Measurements from ENCODE around the gene PFDN4.
A peak's percentile ranks its signal among the peaks of the same experiment; 100 is the strongest.

The PFDN4 gene, protein sequence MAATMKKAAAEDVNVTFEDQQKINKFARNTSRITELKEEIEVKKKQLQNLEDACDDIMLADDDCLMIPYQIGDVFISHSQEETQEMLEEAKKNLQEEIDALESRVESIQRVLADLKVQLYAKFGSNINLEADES

DNA sequence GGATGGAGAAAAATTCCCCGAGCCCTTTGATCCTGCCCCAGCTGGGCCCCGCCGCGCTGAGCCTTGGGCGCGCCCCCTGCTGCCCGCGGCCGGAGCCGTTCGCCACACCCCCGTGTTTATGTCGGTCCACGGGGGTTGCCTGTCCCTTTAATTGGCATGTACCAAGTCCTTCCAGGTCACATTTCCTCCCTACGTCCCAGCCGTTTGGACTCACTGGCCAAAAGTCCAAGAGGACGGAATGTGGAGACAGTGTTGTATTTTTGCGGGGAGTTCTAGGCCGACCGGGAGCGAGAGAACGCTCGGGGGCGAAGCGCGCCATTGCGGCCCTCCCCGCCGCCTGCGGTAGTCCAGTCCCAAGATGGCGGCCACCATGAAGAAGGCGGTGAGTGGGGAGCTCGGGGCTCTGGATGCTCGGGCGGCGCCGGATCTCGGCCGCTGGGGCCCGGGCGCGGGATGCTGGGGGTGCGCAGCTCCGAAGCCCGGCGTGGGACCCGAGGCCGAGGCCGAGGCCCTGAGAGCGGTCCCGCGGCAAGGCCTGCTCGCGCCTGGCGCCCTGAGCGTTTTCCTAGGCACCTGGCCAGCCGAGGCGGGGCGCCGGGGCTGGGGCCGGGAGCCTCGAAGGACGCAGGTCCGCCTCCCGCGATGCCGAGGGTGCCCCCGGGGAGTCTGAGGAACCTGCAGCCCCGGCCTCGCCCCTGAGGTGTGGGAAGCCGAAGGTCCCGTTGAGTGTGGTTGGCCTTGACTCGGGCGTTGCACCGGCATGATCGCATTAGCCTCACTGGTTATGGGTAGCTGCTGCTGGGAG is at the start of gene PFDN4:
Gene PFDN4 (plus strand): TSS at position 345 of the 805 bp plus-strand sequence. CDS start 14 bp downstream, at position 359.
- DNase-seq (ENCODE audit: low read depth): peak; percentile 79

DNA sequence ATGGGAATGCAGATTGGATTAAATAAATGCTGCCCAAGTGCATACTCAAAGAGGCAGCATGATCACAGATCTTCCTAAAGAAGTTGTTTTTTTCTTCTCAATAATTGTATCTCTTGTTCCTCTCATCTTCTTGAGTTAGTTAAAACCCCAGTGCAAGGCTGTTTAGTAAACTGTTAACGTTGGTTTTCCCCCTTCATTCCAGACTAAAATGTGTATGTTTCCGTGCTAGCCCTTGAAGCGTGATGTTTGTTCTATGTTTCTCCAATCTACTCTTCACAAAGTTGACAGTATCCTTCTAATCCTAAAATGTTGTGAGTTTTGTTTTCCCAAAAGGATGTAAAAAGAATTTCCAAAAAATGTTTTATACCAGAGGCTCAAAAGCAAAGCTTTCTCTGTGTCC is 49.7 kb upstream of the PFDN4 start:
- DNase-seq (ENCODE audit: low read depth): no peak

DNA sequence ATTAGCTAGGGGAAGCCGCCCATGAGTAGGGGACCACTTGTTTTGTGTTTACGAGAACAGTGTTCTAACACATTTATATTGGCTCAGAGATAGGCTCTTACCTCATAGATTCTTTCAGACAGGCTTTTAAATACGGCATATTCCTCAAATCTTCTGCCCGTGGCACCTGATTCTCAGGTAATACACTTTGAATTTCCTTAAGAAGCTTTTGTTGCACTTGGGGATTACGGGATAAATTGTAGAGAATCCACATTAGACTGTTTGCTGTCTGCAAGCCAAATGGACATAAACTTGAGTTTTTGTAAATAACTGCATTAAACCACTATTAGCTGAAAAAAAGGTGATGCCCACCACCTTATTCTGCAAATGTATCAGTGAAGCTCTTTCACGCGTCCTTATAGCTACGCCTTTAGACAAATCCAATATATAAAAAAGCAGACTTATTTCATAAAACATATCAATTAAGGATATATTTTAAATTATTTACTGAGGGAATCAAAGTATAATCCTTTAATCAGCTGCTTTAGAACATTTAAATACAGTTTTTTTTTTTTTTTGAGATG is 49.0 kb upstream of the PFDN4 start:
- DNase-seq (ENCODE audit: low read depth): no peak

DNA sequence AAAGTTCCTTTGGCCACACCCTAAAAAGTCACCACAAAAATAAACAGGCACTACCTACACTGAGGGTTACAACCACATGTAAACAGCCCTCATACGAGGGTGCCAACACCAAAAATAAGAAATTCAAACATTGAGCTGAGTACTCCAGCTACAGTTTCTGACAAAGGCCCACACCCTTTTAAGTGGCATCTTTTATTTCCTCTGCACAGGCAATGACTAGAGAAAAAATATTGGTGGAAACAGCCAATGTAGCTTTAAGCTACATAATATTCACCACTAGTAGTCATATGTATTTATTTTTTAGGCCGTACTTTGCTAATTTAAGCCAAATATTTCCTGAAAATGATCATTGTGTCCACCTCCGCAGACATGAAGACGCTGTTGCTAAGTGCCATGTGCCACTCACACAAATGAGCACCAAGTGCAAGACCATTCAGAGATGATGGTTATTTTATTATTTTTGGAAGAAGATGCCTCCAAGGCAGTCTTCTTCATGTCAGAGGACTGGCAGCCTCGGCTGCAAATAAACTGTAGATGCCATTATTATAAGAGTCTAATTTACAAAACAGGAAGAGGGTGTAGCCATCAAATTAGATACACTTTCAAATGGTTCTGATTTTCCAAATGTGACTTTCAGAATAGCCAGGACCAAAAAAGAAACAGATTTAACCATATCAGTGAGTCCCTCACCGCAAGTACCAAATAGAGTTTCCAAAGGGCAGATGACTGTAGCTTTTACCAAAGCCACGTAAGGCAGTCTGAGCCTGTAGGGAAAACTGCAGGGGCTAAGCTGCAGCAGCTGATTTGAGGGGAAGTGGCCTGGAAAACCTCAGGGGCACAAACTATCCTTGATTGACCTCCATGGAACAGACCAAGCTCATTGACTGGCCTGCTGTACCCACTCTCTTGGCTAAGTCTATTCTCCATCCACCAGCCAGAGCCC is 47.6 kb upstream of the PFDN4 start:
- DNase-seq (ENCODE audit: low read depth): no peak

DNA sequence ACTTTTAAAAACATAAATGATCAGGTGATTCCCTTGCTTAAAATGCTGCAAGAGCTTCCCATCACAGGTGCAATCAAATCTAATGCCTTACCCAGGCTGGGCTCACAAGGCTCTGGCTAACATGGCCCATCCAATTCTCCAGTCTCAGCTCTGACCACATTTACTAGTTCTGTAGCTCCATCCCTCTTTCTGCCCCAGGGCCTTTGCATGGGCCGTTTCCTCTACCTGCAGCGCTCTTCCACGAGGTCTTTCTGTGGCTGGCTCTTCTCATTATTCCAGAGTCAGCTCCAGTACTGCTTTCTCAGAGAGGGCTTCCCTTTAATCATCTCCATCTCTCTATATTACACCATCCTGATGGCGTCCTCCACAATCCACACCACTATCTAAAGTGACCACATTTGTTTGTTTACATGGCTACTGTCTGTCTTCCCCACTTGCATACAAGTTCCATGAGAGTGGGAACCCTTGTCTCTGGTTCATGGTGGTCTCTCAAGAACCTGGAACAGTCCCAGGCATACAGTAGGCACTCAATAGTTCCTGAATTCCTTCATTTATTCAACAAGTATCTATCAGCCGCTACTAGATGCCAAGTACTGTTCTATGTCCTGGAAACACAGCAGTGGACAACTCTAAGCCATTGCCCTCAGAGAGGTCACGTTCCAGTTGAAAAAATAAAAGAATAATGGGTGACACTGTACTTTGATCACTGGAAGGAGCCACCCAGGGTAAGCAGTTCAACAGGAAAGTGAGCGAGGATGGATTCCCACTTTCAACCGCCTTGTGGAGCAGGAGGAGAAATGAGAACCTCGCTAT is 46.7 kb upstream of the PFDN4 start:
- no peak for DNase-seq (ENCODE audit: low read depth)

DNA sequence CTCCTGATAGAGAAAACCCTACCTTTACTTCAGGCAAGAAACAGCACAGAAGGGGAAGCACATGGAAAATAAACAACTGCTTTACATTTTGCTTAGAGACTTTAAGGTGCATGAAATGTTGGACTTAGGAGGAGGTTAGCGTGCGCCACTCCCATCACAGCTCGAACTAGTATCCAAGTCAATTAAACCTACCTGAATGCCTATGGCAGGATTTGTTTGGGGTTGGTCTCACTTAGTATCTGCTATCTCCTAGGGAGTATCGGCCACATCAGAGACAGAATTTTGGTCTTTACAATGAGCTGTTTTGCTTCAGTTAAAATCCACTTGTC is 46.1 kb upstream of the PFDN4 start:
- no peak for DNase-seq (ENCODE audit: low read depth)

DNA sequence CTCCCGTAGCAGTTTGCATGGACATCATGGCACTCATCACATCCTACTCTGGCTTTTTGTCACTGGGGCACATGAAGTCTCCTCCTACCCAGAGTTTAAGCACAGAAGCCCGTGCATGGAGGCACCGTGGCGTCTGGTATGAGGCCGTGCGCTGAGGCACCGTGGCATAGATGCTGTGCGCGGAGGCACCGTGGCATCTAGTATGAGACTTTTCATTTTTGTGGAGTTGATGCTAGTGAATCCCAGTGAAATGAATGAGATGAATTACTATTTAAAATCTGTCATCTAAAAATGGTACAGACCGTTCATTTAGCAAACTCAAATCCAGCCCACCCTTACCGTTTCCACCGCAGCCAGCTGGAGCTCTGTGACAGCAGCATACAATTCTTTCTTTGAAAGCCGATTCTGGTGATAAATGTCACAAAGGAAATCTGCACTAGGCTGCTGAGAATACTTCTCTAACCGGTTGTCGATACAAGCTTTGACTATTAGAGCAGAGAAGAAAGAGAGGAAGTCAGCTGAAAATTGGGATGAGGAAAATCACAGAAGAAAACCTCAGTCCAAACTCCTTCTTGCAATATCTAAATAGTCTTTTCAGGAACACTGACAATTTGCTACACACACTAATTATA is 45.4 kb upstream of the PFDN4 start:
- no peak for DNase-seq (ENCODE audit: low read depth)

DNA sequence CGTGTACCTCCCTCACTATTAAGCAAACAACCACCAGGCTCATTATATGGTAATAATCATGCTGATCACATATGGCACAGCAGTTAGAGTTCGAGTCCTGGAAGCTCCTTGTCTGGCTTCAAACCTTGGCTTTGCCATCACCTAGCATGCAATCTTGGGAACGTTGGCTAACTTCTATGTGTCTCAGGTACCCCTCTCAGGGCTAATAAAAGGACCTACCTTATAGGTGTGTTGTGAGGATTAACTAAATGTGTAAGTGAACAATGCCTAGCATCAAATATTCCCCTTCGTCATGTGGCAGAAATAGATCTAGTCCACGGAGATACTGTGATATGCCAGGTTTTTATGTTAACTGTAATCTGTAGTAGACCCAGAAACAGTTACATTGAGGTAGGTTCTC is 44.5 kb upstream of the PFDN4 start:
- DNase-seq (ENCODE audit: low read depth): no peak

DNA sequence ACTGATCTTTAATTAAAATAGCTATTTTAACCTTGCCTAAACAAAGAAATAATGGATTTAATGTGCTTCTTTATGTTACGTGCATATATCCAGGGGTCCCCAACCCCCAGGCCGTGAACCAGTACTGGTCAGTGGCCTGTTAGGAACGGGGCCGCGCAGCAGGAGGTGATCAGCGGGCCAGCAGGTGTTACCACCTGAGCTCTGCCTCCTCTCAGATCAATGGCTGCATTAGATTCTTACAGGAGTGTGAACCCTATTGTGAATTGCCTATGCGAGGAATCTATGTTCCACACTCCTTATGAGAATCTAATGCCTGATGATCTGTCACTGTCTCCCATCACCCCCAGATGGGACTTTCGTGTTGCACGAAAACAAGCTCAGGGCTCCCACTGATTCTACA is 42.9 kb upstream of the PFDN4 start:
- DNase-seq (ENCODE audit: low read depth): no peak

DNA sequence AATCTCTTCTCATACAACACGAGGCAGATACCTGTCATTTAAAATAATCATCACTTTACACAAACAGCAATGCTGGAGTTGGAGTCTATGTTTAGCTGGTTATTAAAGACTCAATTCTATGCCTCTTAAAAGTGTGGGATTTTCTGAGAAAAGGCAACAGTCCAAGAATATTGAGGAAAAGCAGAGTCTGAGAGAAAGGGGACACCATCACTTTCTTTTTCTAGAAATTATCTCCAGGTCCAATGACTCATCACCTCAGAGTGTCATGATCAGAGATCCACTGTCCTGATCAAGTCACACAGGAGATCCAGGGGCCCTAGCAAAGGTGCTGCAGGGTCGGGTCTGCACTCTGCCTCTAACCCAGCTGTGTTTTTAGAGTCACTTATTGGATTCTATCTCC is 42.1 kb upstream of the PFDN4 start:
- no peak for DNase-seq (ENCODE audit: low read depth)

DNA sequence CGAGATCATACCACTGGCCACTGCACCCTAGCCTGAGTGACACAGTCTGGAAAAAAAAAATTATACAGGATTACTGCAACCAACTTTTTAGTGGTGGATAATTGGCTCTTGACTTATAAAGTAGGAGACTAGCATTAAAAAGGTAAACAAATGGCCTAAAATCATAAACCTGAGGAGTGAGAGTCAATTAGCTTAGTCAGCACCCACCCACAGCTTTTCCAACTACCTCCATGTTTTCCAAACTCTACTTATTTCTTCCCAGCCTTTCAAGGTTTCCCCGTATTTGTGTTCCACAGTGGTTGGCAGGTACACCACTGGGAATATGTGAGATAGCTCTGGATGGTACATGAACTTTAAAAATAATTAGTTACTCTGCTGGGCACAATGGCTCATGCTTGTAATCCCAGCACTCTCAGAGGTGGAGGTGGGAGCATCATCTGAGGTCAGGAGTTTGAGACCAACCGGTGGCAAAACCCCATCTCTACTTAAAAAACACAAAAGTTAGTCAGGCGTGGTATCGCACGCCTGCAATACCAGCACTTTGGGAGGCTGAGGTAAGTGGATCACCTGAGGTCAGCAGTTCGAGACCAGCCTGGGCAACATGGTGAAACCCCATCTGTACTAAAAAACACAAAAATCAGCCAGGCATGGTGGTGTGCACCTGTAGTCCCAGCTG is 40.8 kb upstream of the PFDN4 start:
- no peak for DNase-seq (ENCODE audit: low read depth)

DNA sequence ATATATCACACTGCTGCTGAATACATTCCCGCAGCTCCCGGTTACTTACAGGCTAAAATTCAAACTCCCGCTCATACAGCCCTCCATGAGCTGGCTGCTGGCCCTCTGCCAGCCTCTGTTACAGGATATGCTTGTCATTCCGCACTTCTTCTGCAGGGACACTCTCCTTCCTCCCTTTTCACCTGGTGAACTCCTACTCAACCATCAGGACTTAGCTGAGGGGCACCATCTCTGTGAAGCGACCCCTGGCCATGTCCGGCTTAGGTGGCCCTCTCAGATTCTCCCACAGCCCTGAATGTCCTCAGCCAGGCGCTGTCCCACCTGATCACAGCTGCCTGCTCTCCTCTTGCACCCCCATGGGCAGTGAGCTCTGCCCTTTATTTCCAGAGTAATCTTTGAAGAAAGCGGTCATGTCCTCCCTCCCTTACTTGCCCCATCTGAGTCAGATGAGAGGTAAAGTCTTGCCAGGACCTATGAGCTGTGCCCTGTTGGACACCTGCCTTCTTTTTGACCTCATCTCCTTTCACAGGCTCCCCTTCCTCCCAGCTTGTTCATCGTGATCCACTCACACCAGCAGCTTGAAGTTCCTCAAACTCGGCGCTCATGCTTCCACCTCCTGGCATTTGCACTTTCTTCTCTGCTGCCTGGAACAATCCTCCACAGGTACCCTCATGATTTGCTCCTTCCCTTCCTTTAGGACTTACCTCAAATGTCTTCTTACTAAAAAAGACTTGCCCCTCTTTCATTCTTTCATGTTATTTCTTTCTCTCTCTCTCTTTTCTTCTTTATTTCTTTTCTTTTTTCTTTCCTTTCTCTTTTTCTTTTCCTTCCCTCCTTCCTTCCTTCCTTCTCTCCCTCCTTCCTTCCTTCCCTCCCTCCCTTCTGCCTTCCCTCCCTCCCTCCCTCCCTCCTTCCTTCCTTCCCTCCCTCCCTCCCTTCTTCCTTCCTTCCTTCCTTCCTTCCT is 39.7 kb upstream of the PFDN4 start:
- no peak for DNase-seq (ENCODE audit: low read depth)

DNA sequence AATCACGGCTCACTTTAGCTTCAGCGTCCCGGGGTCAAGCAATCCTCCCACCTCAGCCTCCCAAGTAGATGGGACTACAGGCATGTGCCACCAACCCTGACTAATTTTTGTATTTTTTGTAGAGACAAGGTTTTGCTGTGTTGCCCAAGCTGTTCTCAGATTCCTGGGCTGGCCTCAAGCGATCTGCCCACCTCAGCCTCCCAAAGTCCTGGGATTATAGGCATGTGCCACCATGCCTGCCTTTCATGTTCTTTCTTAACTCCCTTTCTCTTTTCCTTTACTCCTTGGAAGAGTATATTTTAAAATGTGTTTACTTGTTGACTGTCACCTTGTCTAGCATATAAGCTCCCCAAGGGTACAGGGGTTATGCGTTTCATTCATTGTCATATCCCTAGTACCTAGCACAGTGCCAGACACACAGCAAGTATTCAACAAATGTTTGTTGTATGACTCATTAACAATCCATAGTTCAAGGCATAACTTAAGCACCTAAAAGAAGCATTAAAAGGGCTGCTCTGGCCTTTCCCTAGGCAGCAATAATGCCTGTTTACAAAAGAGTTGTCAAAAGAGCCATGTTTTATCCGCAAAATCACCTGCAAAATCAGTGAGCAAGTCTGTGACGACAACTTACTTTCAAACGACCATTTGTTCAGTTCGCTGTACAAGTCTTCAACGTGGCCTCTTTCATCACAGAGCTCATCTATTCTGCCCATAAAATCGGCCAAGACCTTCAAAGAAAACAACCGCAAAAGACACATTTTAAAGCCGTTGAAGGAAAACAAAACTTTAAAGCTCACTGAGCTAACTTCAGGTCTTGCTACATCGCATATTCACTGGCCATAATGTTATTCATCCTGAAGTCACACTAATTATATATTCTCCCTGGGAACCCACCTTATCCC is 38.7 kb upstream of the PFDN4 start:
- no peak for DNase-seq (ENCODE audit: low read depth)

DNA sequence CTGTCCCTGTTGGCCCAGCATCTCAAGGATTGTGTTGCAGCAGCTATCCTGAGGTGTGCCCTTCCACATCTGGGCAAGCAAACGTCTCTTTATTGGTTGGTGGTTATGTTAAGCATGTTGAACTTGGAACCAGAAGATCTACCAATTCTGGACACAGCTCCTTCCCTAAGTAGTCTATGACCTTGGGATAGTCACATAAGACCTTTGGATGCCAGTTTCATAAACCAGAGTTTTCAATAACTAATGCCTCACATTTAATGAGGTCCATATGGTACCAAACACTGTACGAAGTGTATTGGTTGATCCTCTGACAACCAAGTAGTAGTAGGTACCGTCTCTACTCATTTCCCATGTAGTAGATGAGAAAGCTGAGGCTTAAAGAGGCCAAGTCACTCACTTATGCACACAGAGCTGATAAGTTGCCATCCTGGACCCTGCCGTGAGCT is 37.8 kb upstream of the PFDN4 start:
- DNase-seq (ENCODE audit: low read depth): no peak

DNA sequence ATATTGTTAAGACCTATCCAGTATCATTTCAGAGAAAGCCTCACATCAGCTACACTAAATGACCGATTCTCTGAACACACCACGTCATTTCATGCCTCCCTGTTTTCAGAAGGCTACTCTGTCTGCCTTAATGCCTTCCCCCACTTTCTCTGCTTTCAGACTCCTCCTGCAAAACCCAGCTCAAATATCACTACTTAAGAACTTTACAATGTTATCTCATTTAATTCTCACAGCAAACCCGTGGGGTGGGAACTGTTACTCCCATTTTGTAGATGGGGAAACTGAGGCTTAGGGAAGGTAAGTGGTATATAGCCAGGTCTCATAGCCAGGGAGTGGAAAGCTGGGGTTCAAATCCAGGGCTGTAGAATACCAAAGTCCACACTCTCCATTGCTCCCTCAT is 36.9 kb upstream of the PFDN4 start:
- DNase-seq (ENCODE audit: low read depth): no peak

DNA sequence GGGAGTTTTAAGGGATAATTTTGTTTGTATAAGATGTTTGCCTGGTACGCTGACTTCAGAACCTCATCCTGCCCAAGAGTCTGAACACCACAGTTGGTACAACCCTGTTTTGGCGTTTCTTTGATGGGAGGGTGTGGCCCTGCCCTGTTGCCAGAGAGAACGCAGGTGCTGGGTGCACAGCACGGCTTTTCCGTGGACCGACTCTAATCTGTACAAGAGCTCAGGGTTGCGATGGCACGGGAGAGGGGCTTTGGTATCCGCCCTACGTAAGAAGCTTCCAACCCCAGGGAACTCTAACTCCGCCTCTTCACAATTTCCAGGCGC is 35.4 kb upstream of the PFDN4 start:
- no peak for DNase-seq (ENCODE audit: low read depth)

DNA sequence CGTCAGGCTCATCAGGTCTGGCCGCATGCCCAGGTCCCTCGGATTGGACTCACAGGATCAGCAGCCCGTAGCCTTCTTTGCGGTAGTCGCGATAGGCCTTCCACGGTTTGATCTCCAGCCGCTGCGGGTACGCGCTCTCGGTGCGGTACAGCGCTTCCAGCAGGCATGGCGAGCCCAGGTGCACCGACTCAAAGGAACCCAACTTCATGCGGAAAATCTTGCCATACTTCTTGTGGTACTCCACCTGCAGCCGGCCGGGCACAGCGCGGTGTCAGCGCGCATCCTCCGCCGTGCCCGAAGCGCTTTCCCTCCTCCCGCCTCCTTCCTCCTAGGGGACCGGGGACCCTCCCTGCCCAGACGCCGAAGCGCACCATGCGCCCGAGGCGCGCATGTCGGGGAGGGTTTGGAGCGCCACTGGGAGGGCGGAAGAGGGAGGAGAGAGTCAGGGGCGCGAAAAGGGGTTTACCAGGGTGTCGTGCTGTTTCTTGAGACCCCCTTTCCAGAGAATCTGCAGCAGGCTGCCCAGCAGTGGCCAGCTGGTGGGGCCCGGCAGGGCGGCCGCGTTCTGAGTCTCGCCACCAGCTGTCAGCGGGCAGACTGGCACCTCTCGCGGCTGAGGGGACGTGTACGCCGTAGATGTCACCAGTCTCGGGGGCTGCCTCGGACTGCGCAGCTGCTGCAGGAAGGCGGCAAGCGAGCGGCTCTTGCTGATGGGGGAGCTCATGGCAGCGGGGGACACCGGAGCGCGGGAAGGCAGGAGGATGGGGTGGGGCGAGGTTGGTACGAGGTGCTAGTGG is 34.8 kb upstream of the PFDN4 start:
- no peak for DNase-seq (ENCODE audit: low read depth)

All from amniotic epithelial cell (primary cell).